ENCODE measurements around the gene TRAM2. TPM values are rescaled to one million over a fixed set of nuclear protein-coding genes. Genes with fewer than 3 reads are reported as not detected.

TRAM2 gene
- total and polyA plus RNA-seq, 7 donors, result 2.1 to 5.7 (median 4.3) TPM

GRCh38 chr6:52537001-52537753 lies 39.7 kb downstream of the TRAM2 start:
- ATAC-seq (no peak), DNase-seq (no peak)
- H3K4me1 ChIP-seq, result peaks cover 7% of the 10 kb centered on the region
- intact Hi-C loops (cut with DNase I), result no loop called here
- WGBS, 3 donors, result 67 to 76% (median 73%) methylated on average over 8 of the region's 8 CpGs
- H3K4me3 ChIP-seq, result no peak overlapping the region
- TF ChIP-seq, protein P1, sequence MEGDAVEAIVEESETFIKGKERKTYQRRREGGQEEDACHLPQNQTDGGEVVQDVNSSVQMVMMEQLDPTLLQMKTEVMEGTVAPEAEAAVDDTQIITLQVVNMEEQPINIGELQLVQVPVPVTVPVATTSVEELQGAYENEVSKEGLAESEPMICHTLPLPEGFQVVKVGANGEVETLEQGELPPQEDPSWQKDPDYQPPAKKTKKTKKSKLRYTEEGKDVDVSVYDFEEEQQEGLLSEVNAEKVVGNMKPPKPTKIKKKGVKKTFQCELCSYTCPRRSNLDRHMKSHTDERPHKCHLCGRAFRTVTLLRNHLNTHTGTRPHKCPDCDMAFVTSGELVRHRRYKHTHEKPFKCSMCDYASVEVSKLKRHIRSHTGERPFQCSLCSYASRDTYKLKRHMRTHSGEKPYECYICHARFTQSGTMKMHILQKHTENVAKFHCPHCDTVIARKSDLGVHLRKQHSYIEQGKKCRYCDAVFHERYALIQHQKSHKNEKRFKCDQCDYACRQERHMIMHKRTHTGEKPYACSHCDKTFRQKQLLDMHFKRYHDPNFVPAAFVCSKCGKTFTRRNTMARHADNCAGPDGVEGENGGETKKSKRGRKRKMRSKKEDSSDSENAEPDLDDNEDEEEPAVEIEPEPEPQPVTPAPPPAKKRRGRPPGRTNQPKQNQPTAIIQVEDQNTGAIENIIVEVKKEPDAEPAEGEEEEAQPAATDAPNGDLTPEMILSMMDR (IDR thresholded peaks at IDR 0.05), result no peak
- no peaks in the 10 kb centered on the region for H3K9me3 ChIP-seq
- H3K27me3 ChIP-seq (ENCODE audit: insufficient read depth in 3 of 3, low read length in 2 of 3), result no peaks in the 10 kb centered on the region
- no peak overlapping the region for H3K27ac ChIP-seq
- peaks cover 0 to 7% of the 10 kb centered on the region in 2 donors for H3K36me3 ChIP-seq (ENCODE audit: insufficient read depth in 1 of 2, low read depth in 1 of 2)

DNA sequence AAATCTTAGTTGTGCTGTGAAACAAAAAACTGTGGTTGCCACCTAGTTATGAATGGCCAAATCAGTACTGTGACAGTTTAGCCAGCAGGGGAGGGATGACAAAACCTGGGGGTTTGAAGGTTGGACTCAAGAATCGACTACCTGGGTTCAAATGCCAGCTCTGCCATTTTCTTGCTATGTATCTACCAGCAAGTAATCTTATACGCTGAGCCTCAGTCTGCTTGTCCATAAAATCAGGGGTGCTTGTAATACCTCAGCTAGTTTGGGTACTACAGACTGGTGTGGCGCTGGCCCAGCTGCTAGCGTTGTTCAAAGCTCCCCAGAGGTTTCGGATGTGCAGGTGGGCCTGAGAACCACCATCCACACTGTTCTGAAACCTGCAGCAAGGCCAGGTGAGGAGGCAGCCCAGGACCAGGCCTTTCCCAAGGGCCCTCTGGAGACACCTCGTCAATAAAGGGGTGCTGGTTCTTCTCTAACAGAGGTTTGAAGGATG lies 40.4 kb downstream of the TRAM2 start:
- Histone ChIP-seq H3K36me3 (ENCODE audit: insufficient read depth in 1 of 2, low read depth in 1 of 2) (peaks cover 0 to 7% of the 10 kb centered on the region in 2 donors), H3K4me1 (peaks cover 7% of the 10 kb centered on the region)

DNA sequence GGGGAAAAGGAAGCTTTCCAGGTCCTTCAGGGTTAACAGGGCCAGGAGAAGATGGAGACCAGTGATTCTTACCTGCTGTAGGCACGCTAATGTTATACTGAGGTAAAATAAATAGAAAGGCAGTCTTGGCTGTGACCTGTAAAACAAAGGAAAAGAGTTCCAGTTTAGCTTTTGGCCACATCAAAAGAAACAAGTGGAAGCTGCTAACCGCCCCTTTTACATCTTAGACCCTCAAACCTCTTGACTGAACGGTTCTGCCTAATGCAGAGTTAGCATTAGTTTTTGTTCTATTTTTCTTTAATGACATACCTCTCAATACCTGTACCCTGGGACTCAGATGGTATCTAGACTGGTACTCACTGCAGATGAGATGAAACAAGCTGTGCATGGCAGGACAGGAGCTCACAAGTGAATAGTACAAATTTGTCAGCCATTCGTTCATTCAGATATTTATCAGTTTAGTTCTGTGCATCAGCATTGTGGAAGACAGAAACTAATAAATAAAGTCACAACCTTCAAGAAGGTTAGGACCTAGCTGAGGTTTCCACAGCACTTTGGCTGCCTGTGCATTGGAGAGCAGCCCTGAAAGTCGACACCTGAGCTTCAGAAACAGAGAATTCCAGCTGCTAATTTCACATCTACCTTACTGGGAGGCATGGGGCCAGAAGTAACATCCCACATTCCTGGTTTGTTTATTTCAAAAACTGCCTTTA lies 41.0 kb downstream of the TRAM2 start:
- H3K9me3 ChIP-seq, result no peaks in the 10 kb centered on the region
- TF ChIP-seq, protein P1 (IDR thresholded peaks at IDR 0.05), result no peak
- no peaks in the 10 kb centered on the region for H3K27me3 ChIP-seq (ENCODE audit: insufficient read depth in 3 of 3, low read length in 2 of 3)
- H3K36me3 ChIP-seq (ENCODE audit: insufficient read depth in 1 of 2, low read depth in 1 of 2), result peaks cover 0 to 7% of the 10 kb centered on the region in 2 donors
- no peak overlapping the region for H3K4me3 ChIP-seq
- ATAC-seq (no peak), DNase-seq (no peak)
- WGBS, 3 donors, result 78 to 86% (median 79%) methylated on average over 5 of the region's 5 CpGs
- H3K27ac ChIP-seq, result no peak overlapping the region
- intact Hi-C loops (cut with DNase I), result no loop called here
- peaks cover 7% of the 10 kb centered on the region for H3K4me1 ChIP-seq

More for the DNA sequence above, 40.4 kb downstream of the TRAM2 start:
- WGBS, 3 donors, result 81 to 86% (median 82%) methylated on average over 6 of the region's 6 CpGs
- no peak for ATAC-seq
- Histone ChIP-seq H3K9me3 (no peaks in the 10 kb centered on the region), H3K4me3 (no peak overlapping the region), H3K27me3 (ENCODE audit: insufficient read depth in 3 of 3, low read length in 2 of 3) (no peaks in the 10 kb centered on the region), H3K27ac (no peak overlapping the region)
- TF ChIP-seq, protein P1 (IDR thresholded peaks at IDR 0.05), result no peak
- intact Hi-C loops (cut with DNase I), result no loop called here
- DNase-seq, result no peak

DNA sequence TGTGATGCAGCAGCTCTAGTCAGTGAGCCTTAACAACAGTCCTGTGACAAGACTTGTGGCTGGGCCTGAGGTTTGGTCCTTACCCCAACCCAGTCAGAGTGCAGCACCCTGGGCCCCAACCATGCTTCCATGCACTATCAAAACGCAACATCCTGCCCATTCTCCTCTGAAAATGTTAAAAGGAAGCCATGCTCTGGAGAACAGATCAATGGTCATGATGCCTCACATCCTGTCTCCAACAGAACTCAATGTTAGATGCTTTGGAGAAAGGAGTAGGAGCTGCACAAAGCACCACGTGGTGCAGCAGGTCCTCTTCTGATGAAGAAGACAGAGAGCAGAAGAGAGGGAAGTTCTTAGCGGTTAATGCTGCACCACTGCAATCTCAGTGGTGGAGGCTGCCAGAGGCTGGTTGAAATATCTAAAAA lies 41.9 kb downstream of the TRAM2 start:
- peaks cover 4% of the 10 kb centered on the region for H3K4me1 ChIP-seq
- DNase-seq, result no peak
- intact Hi-C loops (cut with DNase I), result no loop called here
- ATAC-seq, result no peak
- H3K27me3 ChIP-seq (ENCODE audit: insufficient read depth in 3 of 3, low read length in 2 of 3), result no peaks in the 10 kb centered on the region
- WGBS, 3 donors, result 79 to 92% (median 80%) methylated on average over 3 of the region's 3 CpGs
- no peak overlapping the region for H3K27ac ChIP-seq
- no peaks in the 10 kb centered on the region for H3K9me3 ChIP-seq
- no peak overlapping the region for H3K4me3 ChIP-seq
- peaks cover 0 to 7% of the 10 kb centered on the region in 2 donors for H3K36me3 ChIP-seq (ENCODE audit: insufficient read depth in 1 of 2, low read depth in 1 of 2)
- TF ChIP-seq, protein P1 (IDR thresholded peaks at IDR 0.05), result no peak
